Osteoblast (primary cell): ENCODE measurements around the gene LMAN1. TPM values are rescaled to one million over a fixed set of nuclear protein-coding genes. Genes with fewer than 3 reads are reported as not detected.

Experiments used
- DNase-seq: peaks from one replicate; pipeline ENCODE4 v3.0.0; 2011; ENCODE audit warnings: low spot score, mixed read lengths; ENCODE audit not compliant: insufficient read length; ENCODE audit errors: missing footprints
- H2AFZ ChIP-seq: 2 replicates; pipeline ENCODE4 v1.6.0; 2011; ENCODE audit warnings: mild to moderate bottlenecking, low read length
- H3K27ac ChIP-seq: 2 replicates; pipeline ENCODE4 v1.5.1; 2011; ENCODE audit warnings: mild to moderate bottlenecking, low read depth, low read length, moderate library complexity
- H3K27me3 ChIP-seq: 2 replicates; pipeline ENCODE4 v1.6.0; 2012; ENCODE audit warnings: mild to moderate bottlenecking, control low read depth, inconsistent platforms, low read length, moderate library complexity; ENCODE audit not compliant: insufficient read depth
- H3K36me3 ChIP-seq: 2 replicates; pipeline ENCODE4 v1.5.1; 2011; ENCODE audit warnings: mild to moderate bottlenecking, low read length, control low read depth, moderate library complexity; ENCODE audit not compliant: insufficient read depth
- H3K4me1 ChIP-seq: 2 replicates; pipeline ENCODE4 v1.5.1; 2011; ENCODE audit warnings: mild to moderate bottlenecking, low read length, control low read depth, moderate library complexity; ENCODE audit not compliant: insufficient read depth
- H3K4me2 ChIP-seq: 2 replicates; pipeline ENCODE4 v1.6.0; 2011; ENCODE audit warnings: mild to moderate bottlenecking, low read length; ENCODE audit not compliant: insufficient read depth
- H3K4me3 ChIP-seq: fragments of 200-600 bp; sonication (generic); 3 replicates; pipeline ENCODE4 v1.5.1; 2012; ENCODE audit warnings: mild to moderate bottlenecking, low read length, inconsistent platforms; ENCODE audit not compliant: insufficient read depth
- H3K79me2 ChIP-seq: 2 replicates; pipeline ENCODE4 v1.6.0; 2012; ENCODE audit warnings: mild to moderate bottlenecking, low read length, control low read depth, inconsistent platforms; ENCODE audit not compliant: insufficient read depth
- H3K9me3 ChIP-seq: 2 replicates; pipeline ENCODE4 v1.5.1; 2011; ENCODE audit warnings: low read depth, low read length, control low read depth
- H4K20me1 ChIP-seq: 2 replicates; pipeline ENCODE4 v1.6.0; 2012; ENCODE audit warnings: mild to moderate bottlenecking, low read length, control low read depth; ENCODE audit not compliant: insufficient read depth
- CTCF ChIP-seq: IDR thresholded peaks from 2 replicates; pipeline ENCODE4 v1.5.1; 2011; ENCODE audit warnings: mild to moderate bottlenecking, low read depth, low read length, moderate library complexity; ENCODE audit errors: extremely low read depth
- total RNA-seq: library from RNA; depleted of rRNA; stranded (reverse); fragments of >200 nt; gene quantifications from 2 replicates; pipeline ENCODE4 v1.2.3, GENCODE V29; 2012

Gene LMAN1
- total RNA-seq, 1 donor, result 210 TPM

- no peaks in the 10 kb centered on the region for H4K20me1 ChIP-seq
- H3K79me2 ChIP-seq, result no peaks in the 10 kb centered on the region
- no peaks in the 10 kb centered on the region for H3K9me3 ChIP-seq
- H3K4me1 ChIP-seq, result no peaks in the 10 kb centered on the region
- H3K36me3 ChIP-seq, result no peaks in the 10 kb centered on the region
- no peak for TF ChIP-seq CTCF
- DNase-seq, result no peak
- no peak overlapping the region for H2AFZ ChIP-seq
- no peak overlapping the region for H3K27ac ChIP-seq
- H3K27me3 ChIP-seq, result peaks cover 96% of the 10 kb centered on the region
- no peak overlapping the region for H3K4me3 ChIP-seq
- no peak overlapping the region for H3K4me2 ChIP-seq
Observed at GRCh38 chr18:59279193-59279592, 79.9 kb downstream of the LMAN1 start.

GRCh38 chr18:59278793-59279192, 80.3 kb downstream of the LMAN1 start:
- H3K4me1 ChIP-seq, result no peaks in the 10 kb centered on the region
- no peak for TF ChIP-seq CTCF
- no peak overlapping the region for H2AFZ ChIP-seq
- H3K79me2 ChIP-seq, result no peaks in the 10 kb centered on the region
- H3K36me3 ChIP-seq, result no peaks in the 10 kb centered on the region
- H3K4me2 ChIP-seq, result no peak overlapping the region
- H3K27me3 ChIP-seq, result peaks cover 97% of the 10 kb centered on the region
- H3K27ac ChIP-seq, result no peak overlapping the region
- DNase-seq, result peak; percentile 13
- no peak overlapping the region for H3K4me3 ChIP-seq
- H4K20me1 ChIP-seq, result no peaks in the 10 kb centered on the region
- H3K9me3 ChIP-seq, result no peaks in the 10 kb centered on the region

Other genes starting within 250 kb of the LMAN1 start
- 10.1 and 10.6 TPM in 2 replicates for gene SEC11C, start 219.4 kb downstream of the LMAN1 start, total RNA-seq
- gene GRP, start 139.1 kb downstream of the LMAN1 start, total RNA-seq, result not detected in 2 replicates
- gene RAX, start 85.8 kb downstream of the LMAN1 start, total RNA-seq, result not detected in 2 replicates
- gene CPLX4, start 40.6 kb downstream of the LMAN1 start, total RNA-seq, result not detected in 2 replicates